Panc1 (cell line): ENCODE measurements around the gene TMEM45A.
"Not testable (repeated sequence)": the region's sequence is repeated elsewhere in the genome, so short reads cannot be mapped to it uniquely, and the experiment has no call there.

Experiments used
- CTCF ChIP-seq: fragments of 450-650 bp; IDR thresholded peaks from 2 replicates; pipeline ENCODE4 v1.5.1; 2017; ENCODE audit warnings: mild to moderate bottlenecking
- REST ChIP-seq, 2 experiments: IDR thresholded peaks; 2 replicates each; pipeline ENCODE4 v1.6.1; 2011 to 2012; ENCODE audit warnings: low read depth in 2 of 2, control low read depth in 1 of 2, low read length in 1 of 2, mild to moderate bottlenecking in 1 of 2, moderate library complexity in 1 of 2; ENCODE audit not compliant: insufficient read depth in 1 of 2
- SIN3A ChIP-seq: IDR thresholded peaks from 2 replicates; pipeline ENCODE4 v1.6.1; 2012; ENCODE audit warnings: low read depth, mild to moderate bottlenecking, low read length, moderate library complexity, borderline replicate concordance; ENCODE audit not compliant: insufficient read depth

- TF ChIP-seq CTCF; REST (IDR thresholded peaks at IDR 0.05; ENCODE audit: insufficient read depth in 1 of 2, low read depth in 2 of 2, low read length in 1 of 2); SIN3A: not testable (repeated sequence)
Measured at GRCh38 chr3:100509818-100510217, 17.4 kb downstream of the TMEM45A start.
